Measurements from ENCODE around the gene KCNE4.

The KCNE4 gene

DNA sequence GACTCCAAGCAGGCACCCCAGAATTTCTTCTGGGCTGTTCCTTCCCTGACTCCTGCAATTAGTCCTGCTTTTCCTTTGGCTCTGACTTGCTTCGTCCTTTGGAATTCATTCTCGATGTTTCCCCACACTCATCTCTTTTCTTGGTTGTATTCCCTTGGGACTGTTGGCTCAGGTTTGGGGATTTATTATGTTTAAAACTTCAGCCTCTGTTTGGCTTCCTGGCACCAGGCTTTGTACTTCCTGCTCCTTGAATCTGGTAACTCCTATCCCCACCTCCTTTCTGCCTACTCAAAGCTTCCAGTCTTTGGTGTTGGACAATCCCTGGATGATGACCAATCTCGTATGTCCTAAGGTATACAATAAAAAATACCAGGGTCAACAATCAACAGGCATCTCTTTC, 1.8 kb upstream of the KCNE4 start:
- no peaks in the 10 kb centered on the region for H3F3A ChIP-seq (ENCODE audit: control insufficient read depth, insufficient read depth)
- no peaks in the 10 kb centered on the region for H3K36me3 ChIP-seq (ENCODE audit: control insufficient read depth, low read length)
- H3K27ac ChIP-seq (ENCODE audit: low read depth, low read length), result no peak overlapping the region
- H3K4me2 ChIP-seq (ENCODE audit: low read length), result no peak overlapping the region
- no peaks in the 10 kb centered on the region for H3K79me2 ChIP-seq (ENCODE audit: control insufficient read depth, low read length)
- H3K27me3 ChIP-seq (ENCODE audit: control insufficient read depth, low read length), result no peaks in the 10 kb centered on the region
- H3K4me1 ChIP-seq (ENCODE audit: control insufficient read depth, low read length), result no peaks in the 10 kb centered on the region
- no peaks in the 10 kb centered on the region for H3K9me2 ChIP-seq (replicated peaks; ENCODE audit: control insufficient read depth, low read length)
- no peak overlapping the region for H3K4me3 ChIP-seq (ENCODE audit: low read length)
- TF ChIP-seq, protein P1, sequence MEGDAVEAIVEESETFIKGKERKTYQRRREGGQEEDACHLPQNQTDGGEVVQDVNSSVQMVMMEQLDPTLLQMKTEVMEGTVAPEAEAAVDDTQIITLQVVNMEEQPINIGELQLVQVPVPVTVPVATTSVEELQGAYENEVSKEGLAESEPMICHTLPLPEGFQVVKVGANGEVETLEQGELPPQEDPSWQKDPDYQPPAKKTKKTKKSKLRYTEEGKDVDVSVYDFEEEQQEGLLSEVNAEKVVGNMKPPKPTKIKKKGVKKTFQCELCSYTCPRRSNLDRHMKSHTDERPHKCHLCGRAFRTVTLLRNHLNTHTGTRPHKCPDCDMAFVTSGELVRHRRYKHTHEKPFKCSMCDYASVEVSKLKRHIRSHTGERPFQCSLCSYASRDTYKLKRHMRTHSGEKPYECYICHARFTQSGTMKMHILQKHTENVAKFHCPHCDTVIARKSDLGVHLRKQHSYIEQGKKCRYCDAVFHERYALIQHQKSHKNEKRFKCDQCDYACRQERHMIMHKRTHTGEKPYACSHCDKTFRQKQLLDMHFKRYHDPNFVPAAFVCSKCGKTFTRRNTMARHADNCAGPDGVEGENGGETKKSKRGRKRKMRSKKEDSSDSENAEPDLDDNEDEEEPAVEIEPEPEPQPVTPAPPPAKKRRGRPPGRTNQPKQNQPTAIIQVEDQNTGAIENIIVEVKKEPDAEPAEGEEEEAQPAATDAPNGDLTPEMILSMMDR (IDR thresholded peaks at IDR 0.05; ENCODE audit: low read depth, low read length, poor library complexity, severe bottlenecking), result no peak
- TF ChIP-seq EZH2phosphoT487 (IDR thresholded peaks at IDR 0.05; ENCODE audit: borderline replicate concordance, low read length), result no peak
- no peaks in the 10 kb centered on the region for H4K20me1 ChIP-seq (ENCODE audit: control insufficient read depth, insufficient read depth, low read depth, low read length)
- no peaks in the 10 kb centered on the region for H3K9me3 ChIP-seq (ENCODE audit: control insufficient read depth, insufficient read depth, low read length)

DNA sequence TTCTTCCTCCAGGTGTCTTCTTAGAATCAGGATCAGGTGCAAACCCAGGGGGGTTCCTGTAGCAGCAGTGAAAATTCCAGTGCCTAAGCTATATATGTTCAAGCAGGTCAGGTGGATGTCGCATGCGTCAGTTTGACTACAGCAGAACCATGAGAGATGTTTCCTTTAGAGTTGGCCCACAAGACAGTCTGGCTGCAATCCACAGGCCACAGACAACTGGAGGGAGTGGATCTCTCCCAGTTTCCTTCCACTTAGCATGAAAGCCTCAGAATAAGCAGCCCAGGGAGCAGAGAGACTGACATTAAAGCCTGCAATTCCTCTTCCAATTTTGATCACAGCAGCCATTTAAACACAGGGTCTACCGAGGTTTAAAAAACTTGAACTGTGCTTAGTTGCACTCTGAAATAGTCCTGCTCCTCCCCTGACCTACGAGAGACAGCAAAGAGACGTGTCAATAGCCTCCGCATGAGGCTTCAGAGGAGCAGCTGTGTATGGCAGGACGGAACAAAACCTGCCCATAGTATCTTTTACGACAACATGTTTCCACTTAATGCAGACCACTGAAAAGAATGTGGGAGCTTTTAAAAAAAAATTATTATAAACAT, 988 bp upstream of the KCNE4 start:
- TF ChIP-seq EZH2phosphoT487 (IDR thresholded peaks at IDR 0.05; ENCODE audit: borderline replicate concordance, low read length), result no peak
- TF ChIP-seq, protein P1 (IDR thresholded peaks at IDR 0.05; ENCODE audit: low read depth, low read length, poor library complexity, severe bottlenecking), result no peak
- H3K4me1 ChIP-seq (ENCODE audit: control insufficient read depth, low read length), result no peaks in the 10 kb centered on the region
- H3K4me2 ChIP-seq (ENCODE audit: low read length), result no peak overlapping the region

DNA sequence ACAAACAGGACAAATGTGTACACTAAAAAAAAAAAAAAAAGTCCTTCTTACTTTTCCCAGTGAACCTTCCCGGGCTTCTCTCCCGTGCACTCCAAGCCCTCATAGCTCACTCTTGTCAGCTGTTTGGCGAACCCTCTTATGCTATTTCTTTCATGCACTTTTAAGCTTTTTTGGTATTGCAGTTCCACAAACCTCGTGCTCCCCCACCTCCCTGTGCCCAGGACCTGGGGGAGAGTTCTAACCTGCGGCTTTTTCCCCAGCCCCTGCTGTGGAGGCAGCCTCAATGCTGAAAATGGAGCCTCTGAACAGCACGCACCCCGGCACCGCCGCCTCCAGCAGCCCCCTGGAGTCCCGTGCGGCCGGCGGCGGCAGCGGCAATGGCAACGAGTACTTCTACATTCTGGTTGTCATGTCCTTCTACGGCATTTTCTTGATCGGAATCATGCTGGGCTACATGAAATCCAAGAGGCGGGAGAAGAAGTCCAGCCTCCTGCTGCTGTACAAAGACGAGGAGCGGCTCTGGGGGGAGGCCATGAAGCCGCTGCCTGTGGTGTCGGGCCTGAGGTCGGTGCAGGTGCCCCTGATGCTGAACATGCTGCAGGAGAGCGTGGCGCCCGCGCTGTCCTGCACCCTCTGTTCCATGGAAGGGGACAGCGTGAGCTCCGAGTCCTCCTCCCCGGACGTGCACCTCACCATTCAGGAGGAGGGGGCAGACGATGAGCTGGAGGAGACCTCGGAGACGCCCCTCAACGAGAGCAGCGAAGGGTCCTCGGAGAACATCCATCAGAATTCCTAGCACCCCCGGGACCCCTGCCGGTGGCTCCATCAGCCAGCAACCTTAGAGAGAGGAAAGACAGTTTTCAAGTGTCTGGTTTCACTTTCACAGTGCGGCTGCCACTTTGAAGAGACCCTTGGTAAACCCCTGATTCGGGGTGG, 826 bp downstream of the KCNE4 start:
- Histone ChIP-seq H3K27me3 (ENCODE audit: control insufficient read depth, low read length) (no peaks in the 10 kb centered on the region), H3K9me2 (replicated peaks; ENCODE audit: control insufficient read depth, low read length) (no peaks in the 10 kb centered on the region), H3K9me3 (ENCODE audit: control insufficient read depth, insufficient read depth, low read length) (no peaks in the 10 kb centered on the region), H3F3A (ENCODE audit: control insufficient read depth, insufficient read depth) (no peaks in the 10 kb centered on the region), H3K4me2 (ENCODE audit: low read length) (no peak overlapping the region), H3K4me1 (ENCODE audit: control insufficient read depth, low read length) (no peaks in the 10 kb centered on the region), H3K79me2 (ENCODE audit: control insufficient read depth, low read length) (no peaks in the 10 kb centered on the region), H3K36me3 (ENCODE audit: control insufficient read depth, low read length) (no peaks in the 10 kb centered on the region), H3K4me3 (ENCODE audit: low read length) (no peak overlapping the region), H4K20me1 (ENCODE audit: control insufficient read depth, insufficient read depth, low read depth, low read length) (no peaks in the 10 kb centered on the region), H3K27ac (ENCODE audit: low read depth, low read length) (no peak overlapping the region)
- TF ChIP-seq EZH2phosphoT487 (IDR thresholded peaks at IDR 0.05; ENCODE audit: borderline replicate concordance, low read length), result no peak
- TF ChIP-seq, protein P1 (IDR thresholded peaks at IDR 0.05; ENCODE audit: low read depth, low read length, poor library complexity, severe bottlenecking), result no peak

More for the DNA sequence above, 988 bp upstream of the KCNE4 start:
- Histone ChIP-seq H3F3A (ENCODE audit: control insufficient read depth, insufficient read depth) (no peaks in the 10 kb centered on the region), H3K4me3 (ENCODE audit: low read length) (no peak overlapping the region), H3K9me2 (replicated peaks; ENCODE audit: control insufficient read depth, low read length) (no peaks in the 10 kb centered on the region), H3K27me3 (ENCODE audit: control insufficient read depth, low read length) (no peaks in the 10 kb centered on the region), H3K79me2 (ENCODE audit: control insufficient read depth, low read length) (no peaks in the 10 kb centered on the region), H4K20me1 (ENCODE audit: control insufficient read depth, insufficient read depth, low read depth, low read length) (no peaks in the 10 kb centered on the region), H3K36me3 (ENCODE audit: control insufficient read depth, low read length) (no peaks in the 10 kb centered on the region), H3K27ac (ENCODE audit: low read depth, low read length) (no peak overlapping the region), H3K9me3 (ENCODE audit: control insufficient read depth, insufficient read depth, low read length) (no peaks in the 10 kb centered on the region)
